Activated CD4-positive, alpha-beta T cell treated with anti-CD3 and anti-CD28 coated beads for 36 hours (primary cell): ENCODE results near the gene ZNF629. TPM values are rescaled to one million over a fixed set of nuclear protein-coding genes. Genes with fewer than 3 reads are reported as not detected.

Source experiments
- ATAC-seq: fragments of 200-7000 bp; cut with Tn5 transposase; one replicate; pipeline ENCODE4 v1.10.0; 2021; ENCODE audit warnings: mild to moderate bottlenecking, moderate library complexity
- CTCF ChIA-PET: fragments of 350-600 bp; sonication (Branson Sonifier 250); formaldehyde crosslinking; loops from one replicate; lab custom pipeline; 2021; ENCODE audit warnings: antibody characterized with exemption; lab: Charles Lee
- POLR2A ChIA-PET: fragments of 350-600 bp; sonication (Branson Sonifier 250); formaldehyde crosslinking; loops from one replicate; lab custom pipeline; 2021; ENCODE audit warnings: antibody characterized with exemption, inconsistent platforms; lab: Charles Lee
- DNase-seq: peaks from one replicate; pipeline ENCODE4 v3.0.0-alpha.2; 2020
- H3K27ac Mint-ChIP-seq: one replicate; pipeline ENCODE4 v1.8.0; 2021; ENCODE audit warnings: mixed read lengths
- H3K27me3 Mint-ChIP-seq: one replicate; pipeline ENCODE4 v1.8.0; 2021; ENCODE audit warnings: mixed read lengths
- H3K36me3 Mint-ChIP-seq: one replicate; pipeline ENCODE4 v1.8.0; 2021; ENCODE audit warnings: low read depth, mixed read lengths
- H3K4me1 Mint-ChIP-seq: one replicate; pipeline ENCODE4 v1.8.0; 2021; ENCODE audit warnings: mixed read lengths
- H3K4me3 Mint-ChIP-seq: one replicate; pipeline ENCODE4 v1.8.0; 2021; ENCODE audit warnings: mild to moderate bottlenecking, moderate library complexity, mixed read lengths
- H3K9me3 Mint-ChIP-seq: one replicate; pipeline ENCODE4 v1.8.0; 2021; ENCODE audit warnings: low read depth, mixed read lengths
- intact Hi-C, 2 experiments: fragments of 100-400 bp; cut with DNase I in 1 of 2; cut with micrococcal nuclease in 1 of 2; formaldehyde crosslinking; loops; one replicate each; pipeline versions ENCODE4 v1.14.2 to v1.15.1; 2022 to 2024; cut with DNase I, micrococcal nuclease
- total RNA-seq, 2 experiments: library from RNA; stranded (reverse); gene quantifications; one replicate each; pipeline ENCODE4 v1.2.3, GENCODE V29; 2021

ZNF629 gene
- total RNA-seq, 2 experiments from 2014 or later, result 3.4 to 3.7 TPM

DNA sequence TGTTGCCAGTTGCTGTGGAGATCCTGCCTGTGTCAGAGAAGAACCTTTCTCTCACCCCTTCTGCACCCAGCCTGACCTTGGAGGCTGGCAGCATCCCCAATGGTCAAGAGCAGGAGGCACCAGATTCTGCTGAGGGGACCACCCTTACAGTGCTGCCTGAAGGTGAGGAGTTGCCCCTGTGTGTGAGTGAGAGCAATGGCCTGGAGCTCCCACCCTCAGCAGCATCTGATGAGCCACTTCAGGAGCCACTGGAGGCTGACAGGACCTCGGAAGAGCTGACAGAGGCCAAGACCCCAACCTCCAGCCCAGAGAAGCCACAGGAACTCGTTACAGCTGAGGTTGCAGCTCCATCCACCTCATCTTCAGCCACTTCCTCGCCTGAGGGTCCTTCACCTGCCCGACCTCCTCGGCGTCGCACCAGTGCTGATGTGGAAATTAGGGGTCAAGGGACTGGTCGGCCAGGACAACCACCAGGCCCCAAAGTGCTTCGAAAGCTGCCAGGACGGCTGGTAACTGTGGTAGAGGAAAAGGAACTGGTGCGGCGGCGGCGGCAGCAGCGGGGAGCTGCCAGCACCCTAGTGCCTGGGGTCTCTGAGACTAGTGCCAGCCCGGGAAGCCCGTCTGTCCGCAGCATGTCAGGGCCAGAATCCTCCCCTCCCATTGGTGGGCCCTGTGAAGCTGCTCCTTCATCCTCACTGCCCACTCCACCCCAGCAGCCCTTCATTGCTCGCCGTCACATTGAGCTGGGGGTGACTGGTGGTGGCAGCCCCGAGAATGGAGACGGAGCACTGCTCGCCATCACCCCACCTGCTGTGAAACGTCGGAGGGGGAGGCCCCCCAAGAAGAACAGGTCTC lies 49.0 kb downstream of the ZNF629 start:
- intact Hi-C loops, result no loop called here
- H3K27ac Mint-ChIP-seq, result no peak overlapping the region
- no peak for ATAC-seq
- peaks cover 64% of the 10 kb centered on the region for H3K36me3 Mint-ChIP-seq
- no peaks in the 10 kb centered on the region for H3K9me3 Mint-ChIP-seq
- CTCF ChIA-PET, result interaction anchor here (0.7 to 0.8 kb wide), 2 partner anchors 123 to 282 kb away, joined by 3 read pairs; no protein-coding TSS in a partner anchor
- no peaks in the 10 kb centered on the region for H3K27me3 Mint-ChIP-seq
- no peak overlapping the region for H3K4me3 Mint-ChIP-seq
- peaks cover 15% of the 10 kb centered on the region for H3K4me1 Mint-ChIP-seq
- no peak for DNase-seq
- POLR2A ChIA-PET, result interaction anchor here (0.6 to 0.7 kb wide), 2 partner anchors 11 to 733 kb away, joined by 3 read pairs; no protein-coding TSS in a partner anchor

DNA sequence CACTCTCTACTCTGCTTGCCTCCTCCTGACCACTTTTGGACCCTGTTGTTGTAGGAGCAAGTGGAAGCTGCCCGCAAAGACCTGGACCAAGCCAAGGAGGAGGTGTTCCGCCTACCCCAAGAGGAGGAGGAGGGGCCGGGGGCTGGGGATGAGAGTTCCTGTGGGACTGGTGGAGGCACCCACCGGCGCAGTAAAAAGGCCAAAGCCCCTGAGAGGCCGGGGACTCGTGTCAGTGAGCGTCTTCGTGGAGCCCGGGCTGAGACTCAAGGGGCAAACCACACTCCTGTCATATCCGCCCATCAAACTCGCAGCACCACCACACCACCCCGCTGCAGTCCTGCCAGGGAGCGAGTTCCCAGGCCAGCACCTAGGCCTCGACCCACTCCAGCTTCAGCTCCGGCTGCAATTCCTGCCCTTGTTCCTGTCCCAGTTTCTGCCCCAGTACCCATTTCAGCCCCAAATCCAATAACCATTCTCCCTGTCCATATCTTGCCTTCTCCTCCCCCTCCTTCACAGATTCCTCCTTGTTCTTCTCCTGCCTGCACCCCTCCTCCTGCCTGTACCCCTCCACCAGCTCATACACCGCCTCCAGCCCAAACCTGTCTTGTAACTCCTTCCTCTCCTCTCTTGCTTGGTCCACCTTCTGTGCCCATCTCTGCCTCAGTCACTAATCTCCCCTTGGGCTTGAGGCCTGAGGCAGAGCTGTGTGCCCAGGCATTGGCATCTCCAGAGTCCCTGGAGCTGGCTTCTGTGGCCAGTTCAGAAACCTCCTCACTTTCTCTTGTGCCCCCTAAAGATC lies 49.8 kb downstream of the ZNF629 start:
- intact Hi-C loops, result no loop called here
- peaks cover 69% of the 10 kb centered on the region for H3K36me3 Mint-ChIP-seq
- no peak overlapping the region for H3K4me3 Mint-ChIP-seq
- ATAC-seq, result no peak
- POLR2A ChIA-PET, result interaction anchor here (0.7 kb wide), 1 partner anchor 733 kb away, joined by 3 read pairs; no protein-coding TSS in a partner anchor
- DNase-seq, result no peak
- H3K4me1 Mint-ChIP-seq, result peaks cover 15% of the 10 kb centered on the region
- H3K27ac Mint-ChIP-seq, result no peak overlapping the region
- no peaks in the 10 kb centered on the region for H3K27me3 Mint-ChIP-seq
- no peaks in the 10 kb centered on the region for H3K9me3 Mint-ChIP-seq
- CTCF ChIA-PET, result interaction anchor here (0.7 to 0.8 kb wide), 2 partner anchors 122 to 283 kb away, joined by 3 read pairs; no protein-coding TSS in a partner anchor

GRCh38 chr16:30731411-30731810 lies 55.6 kb downstream of the ZNF629 start:
- POLR2A ChIA-PET, result interaction anchor here (0.6 to 1.1 kb wide), 3 partner anchors 9 to 211 kb away, joined by 3 read pairs; partner anchors contain the start of gene PHKG2
- ATAC-seq, result no peak
- Mint-ChIP-seq H3K4me1 (peaks cover 8% of the 10 kb centered on the region), H3K9me3 (no peaks in the 10 kb centered on the region), H3K36me3 (peaks cover 63% of the 10 kb centered on the region), H3K4me3 (no peak overlapping the region), H3K27me3 (no peaks in the 10 kb centered on the region), H3K27ac (no peak overlapping the region)
- intact Hi-C loops, result no loop called here
- DNase-seq, result no peak
- CTCF ChIA-PET, result interaction anchor here (0.6 to 1.0 kb wide), 2 partner anchors 38 to 283 kb away, joined by 3 read pairs; no protein-coding TSS in a partner anchor

- no peak overlapping the region for H3K27ac Mint-ChIP-seq
- POLR2A ChIA-PET, result interaction anchor here (0.6 kb wide), 1 partner anchor 35 kb away, joined by 4 read pairs; no protein-coding TSS in a partner anchor
- intact Hi-C loops, result no loop called here
- no peak for ATAC-seq
- H3K36me3 Mint-ChIP-seq, result peaks cover 64% of the 10 kb centered on the region
- H3K4me3 Mint-ChIP-seq, result no peak overlapping the region
- CTCF ChIA-PET, result interaction anchor here (0.5 kb wide), 1 partner anchor 239 kb away, joined by 3 read pairs; no protein-coding TSS in a partner anchor
- no peaks in the 10 kb centered on the region for H3K9me3 Mint-ChIP-seq
- peaks cover 8% of the 10 kb centered on the region for H3K4me1 Mint-ChIP-seq
- DNase-seq, result no peak
- no peaks in the 10 kb centered on the region for H3K27me3 Mint-ChIP-seq
Observed at GRCh38 chr16:30728899-30729672, 57.9 kb downstream of the ZNF629 start.

Other genes with a start within 250 kb of the ZNF629 start
- gene ZNF764, start 228.8 kb downstream of the ZNF629 start, total RNA-seq, result 10 to 100 TPM in 1 of 2 experiments, 1 to 10 TPM in 1; 8.0 to 11.2 TPM
- gene ZNF688, start 215.5 kb downstream of the ZNF629 start, total RNA-seq, result 1 to 10 TPM; 7.1 to 9.1 TPM
- gene ZNF785, start 201.5 kb downstream of the ZNF629 start, total RNA-seq, result 10 to 100 TPM in 1 of 2 experiments, 1 to 10 TPM in 1; 9.2 to 10.8 TPM
- gene ZNF689, start 176.8 kb downstream of the ZNF629 start, total RNA-seq, result 10 to 100 TPM in 1 of 2 experiments, 1 to 10 TPM in 1; 9.0 to 10.7 TPM
- gene PRR14, start 136.2 kb downstream of the ZNF629 start, total RNA-seq, result 10 to 100 TPM; 76.8 to 77.8 TPM
- 100 to 1,000 TPM in 1 of 2 experiments, 10 to 100 TPM in 1; 84.7 to 111 TPM for gene FBRS, start 128.8 kb downstream of the ZNF629 start, total RNA-seq
- 10 to 100 TPM; 58.7 to 69.5 TPM for gene SRCAP, start 88.0 kb downstream of the ZNF629 start, total RNA-seq
- 10 to 100 TPM; 21.8 to 26.0 TPM for gene PHKG2, start 38.8 kb downstream of the ZNF629 start, total RNA-seq
- gene CFAP119, start 25.1 kb downstream of the ZNF629 start, total RNA-seq, result 1 to 10 TPM; 1.7 to 3.1 TPM
- 10 to 100 TPM; 72.3 to 85.5 TPM for gene RNF40, start 24.9 kb downstream of the ZNF629 start, total RNA-seq
- 10 to 100 TPM; 19.5 to 20.4 TPM for gene BCL7C, start 106.9 kb upstream of the ZNF629 start, total RNA-seq
- gene CTF1, start 109.4 kb upstream of the ZNF629 start, total RNA-seq, result under 1 TPM; 0.18 TPM
- 10 to 100 TPM; 23.7 to 31.4 TPM for gene FBXL19, start 136.4 kb upstream of the ZNF629 start, total RNA-seq
- gene ORAI3, start 161.9 kb upstream of the ZNF629 start, total RNA-seq, result 1 to 10 TPM; 6.9 to 7.9 TPM
- 10 to 100 TPM; 18.5 to 21.7 TPM for gene SETD1A, start 170.5 kb upstream of the ZNF629 start, total RNA-seq
- 1 to 10 TPM; 1.6 to 2.2 TPM for gene HSD3B7, start 198.0 kb upstream of the ZNF629 start, total RNA-seq
- gene STX1B, start 223.4 kb upstream of the ZNF629 start, total RNA-seq, result 1 to 10 TPM; 1.3 to 1.5 TPM
- 10 to 100 TPM; 29.2 to 35.9 TPM for gene STX4, start 246.4 kb upstream of the ZNF629 start, total RNA-seq